RKO (cell line): ENCODE results near the gene NEU1.
"Not testable (repeated sequence)": the region's sequence is repeated elsewhere in the genome, so short reads cannot be mapped to it uniquely, and the experiment has no call there.

Source experiments
- DNase-seq: peaks from one replicate; pipeline ENCODE4 v3.0.0-alpha.2; 2016; ENCODE audit warnings: low spot score

NEU1 gene

DNA sequence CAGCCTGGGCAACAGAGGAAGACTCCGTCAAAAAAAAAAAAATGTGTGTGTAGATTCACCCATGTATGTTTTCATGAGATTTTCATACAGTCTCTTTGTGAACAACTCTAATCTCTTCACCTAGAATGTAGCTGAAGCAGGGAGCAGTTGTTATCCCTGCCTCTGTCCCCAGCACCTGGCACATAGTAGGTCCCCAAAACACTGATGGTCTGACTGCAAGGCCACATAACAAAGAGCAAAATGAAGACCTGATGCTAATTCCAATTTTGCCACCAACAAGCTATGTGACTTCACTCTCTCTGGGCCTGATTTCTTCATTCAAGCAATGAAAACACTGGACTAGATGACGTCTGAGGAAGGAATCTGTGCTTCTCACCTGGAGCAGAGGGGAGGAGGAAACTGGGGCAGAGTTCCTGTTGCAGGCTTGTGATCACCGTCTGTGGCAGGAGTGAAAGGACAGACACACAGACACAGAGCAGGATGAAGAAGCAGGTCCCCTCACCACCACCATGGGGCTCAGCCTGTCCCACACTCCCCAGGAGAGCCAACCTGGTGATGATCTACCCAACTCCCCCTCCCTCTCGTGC lies 11.6 kb upstream of the NEU1 start:
- DNase-seq = no peak

DNA sequence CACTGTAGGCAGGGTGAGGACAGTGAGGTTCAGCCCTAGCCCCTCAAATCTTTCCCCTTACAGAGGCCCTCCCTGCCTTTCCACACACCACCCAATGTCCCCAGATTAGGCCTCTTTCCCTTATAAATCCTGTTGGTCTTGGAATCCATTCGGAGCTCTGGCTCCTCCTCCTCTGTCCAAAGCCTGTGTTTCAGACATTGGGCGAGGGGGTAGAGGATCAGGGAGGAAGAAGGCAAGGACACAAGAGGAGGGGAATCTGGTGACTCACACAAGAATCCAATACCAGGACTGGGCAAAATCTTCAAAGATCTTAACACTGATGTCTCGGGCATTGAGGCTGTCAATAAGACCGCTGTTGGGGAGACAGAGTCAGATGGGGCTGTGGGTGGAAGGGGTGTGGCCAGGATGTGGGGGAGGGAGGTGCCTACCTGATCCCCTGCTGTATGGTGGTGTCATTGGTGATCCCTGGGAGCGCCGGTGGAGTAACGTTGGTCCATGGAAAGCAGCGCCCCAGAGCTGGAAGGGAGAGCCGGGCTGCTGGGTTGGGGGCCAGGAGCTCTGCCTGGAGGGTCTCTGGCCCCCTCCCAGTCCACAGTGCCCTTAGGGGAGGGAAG lies 8.5 kb upstream of the NEU1 start:
- no peak for DNase-seq

DNA sequence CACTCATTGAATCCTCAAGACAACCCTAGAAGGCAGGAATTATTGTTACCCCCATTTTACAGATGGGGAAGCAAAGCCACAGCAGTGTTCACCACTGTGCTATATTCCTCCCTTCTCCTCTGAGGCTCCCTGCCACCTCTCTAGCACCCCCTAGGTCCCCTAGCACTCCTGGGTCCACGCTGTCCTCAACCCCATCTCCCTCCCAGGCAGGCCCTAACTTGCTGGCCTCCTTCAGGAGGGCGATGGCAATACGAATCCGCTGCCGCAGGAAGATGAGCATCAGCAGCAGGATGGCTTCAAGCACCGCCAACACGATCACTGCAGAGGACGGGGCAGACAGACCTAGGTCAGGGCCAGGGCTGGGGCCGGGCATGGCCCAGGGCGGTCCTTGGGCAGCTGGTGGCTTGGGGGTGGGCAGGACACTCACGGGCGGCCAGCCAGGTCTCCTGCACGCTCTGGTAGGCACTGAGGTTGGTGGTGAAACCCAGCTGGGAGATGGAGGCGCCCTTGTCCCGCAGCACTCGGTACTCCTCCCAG lies 7.8 kb upstream of the NEU1 start:
- DNase-seq = no peak

DNA sequence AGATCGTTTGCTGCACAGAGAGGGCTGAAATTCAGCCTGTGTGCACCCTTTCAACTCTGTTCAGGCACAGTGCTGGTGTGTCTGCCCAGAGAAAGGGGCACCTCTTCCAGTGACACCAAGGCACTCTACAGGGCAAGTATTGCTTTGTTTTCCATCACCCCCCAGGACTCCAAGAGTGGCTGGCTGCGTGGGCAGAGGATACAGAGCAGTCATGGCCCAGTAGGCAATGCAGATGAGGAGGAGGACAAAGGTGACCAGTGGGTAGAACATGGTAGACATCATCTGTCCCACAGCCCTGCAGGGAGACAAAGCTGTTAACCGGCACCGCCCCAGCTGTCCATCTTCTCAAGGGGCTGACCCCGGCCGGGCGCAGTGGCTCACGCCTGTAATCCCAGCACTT lies 6.7 kb upstream of the NEU1 start:
- DNase-seq = no peak

DNA sequence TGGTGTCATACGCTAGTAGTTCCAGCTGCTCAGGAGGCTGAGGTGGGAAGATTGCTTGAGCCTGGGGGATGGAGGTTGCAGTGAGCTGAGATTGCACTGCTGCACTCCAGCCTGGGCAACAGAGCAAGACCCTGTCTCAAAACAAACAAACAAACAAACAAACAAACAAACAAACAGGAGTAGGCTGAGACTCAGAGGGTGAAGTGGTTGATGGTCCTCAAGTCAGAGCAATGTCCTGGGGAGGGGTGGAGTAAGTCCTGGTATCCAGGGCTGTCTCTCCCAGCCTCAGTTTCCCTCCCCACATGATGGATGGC lies 6.0 kb upstream of the NEU1 start:
- DNase-seq = not testable (repeated sequence)

DNA sequence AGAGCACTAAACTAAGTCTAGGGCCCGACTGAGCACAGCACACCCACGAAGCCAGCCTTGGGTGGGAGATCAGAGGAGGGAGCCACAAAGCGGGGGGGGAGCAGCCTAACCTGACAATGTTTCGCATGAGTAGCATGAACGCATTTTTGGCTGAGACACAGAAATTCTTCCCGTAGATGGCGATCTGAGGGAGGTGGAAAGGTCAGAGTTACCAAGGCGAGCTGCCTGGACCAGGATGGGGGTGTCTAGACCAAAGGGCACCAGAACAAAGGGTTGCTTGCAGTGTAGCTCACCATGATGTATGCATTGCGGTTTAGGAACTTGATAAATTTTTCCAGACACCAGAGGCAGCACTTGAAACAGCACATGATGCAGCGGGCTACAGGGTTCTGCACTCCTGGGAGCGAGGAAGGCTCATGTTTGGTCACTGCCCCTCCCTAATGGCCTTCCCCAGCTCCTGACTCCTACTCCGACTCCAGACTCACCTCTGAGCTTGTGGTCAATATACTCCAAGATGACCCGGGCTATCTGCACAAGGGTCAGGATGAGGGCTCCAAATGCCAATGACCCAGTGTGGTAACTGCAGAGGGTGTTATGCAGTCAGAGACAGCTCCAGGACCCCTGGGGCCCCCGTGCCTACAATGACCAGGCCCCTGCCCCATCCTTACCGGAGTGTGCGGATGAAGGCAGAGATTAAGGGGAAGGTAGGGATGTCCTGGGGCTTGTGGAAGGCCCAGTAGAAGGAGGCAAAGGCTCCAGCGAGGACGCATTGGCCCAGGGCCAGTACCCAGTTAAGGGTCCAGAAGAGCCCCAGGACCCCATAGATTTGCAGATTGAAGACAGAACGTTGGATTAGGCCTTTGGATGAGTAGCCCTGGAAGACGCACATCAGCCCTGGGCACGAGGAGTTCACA lies 2.8 kb upstream of the NEU1 start:
- DNase-seq = no peak

DNA sequence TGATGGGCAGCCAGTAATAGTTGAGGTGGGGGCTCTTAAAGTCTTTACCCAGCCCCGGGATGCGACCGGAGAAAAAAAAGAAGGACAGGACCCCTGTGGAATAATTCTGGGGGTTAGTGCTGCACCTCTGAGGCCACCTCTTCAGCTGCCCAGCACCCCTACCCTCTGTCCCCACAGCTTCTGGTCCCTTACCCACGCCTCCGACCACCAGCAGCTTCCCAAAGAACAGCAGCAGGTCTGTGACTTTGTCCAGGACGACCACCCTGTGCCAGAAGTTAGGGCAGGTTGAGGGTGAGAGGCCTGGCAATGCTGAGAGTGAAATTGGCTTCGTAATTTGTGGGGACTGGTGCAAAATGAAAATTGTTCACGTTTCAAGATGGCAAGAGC lies 2.2 kb upstream of the NEU1 start:
- DNase-seq = no peak

DNA sequence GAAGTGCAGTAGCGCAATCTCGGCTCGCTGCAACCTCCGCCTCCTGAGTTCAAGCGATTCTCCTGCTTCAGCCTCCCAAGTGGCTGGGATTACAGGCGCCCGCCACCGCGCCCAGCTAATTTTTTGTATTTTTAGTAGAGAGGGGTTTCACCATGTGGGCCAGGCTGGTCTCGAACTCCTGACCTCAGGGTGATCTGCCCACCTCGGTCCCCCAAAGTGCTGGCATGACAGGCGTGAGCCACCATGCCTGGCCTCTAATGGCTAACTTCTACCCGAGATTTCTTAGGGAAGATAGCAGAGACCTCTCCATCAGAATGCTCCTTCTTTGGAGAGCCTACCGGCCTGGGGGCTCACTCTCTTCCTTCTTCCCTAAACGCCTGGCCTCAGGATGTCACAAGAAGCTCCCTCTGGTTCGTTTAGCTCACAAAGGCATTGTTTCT lies 1.5 kb upstream of the NEU1 start:
- not testable (repeated sequence) for DNase-seq

DNA sequence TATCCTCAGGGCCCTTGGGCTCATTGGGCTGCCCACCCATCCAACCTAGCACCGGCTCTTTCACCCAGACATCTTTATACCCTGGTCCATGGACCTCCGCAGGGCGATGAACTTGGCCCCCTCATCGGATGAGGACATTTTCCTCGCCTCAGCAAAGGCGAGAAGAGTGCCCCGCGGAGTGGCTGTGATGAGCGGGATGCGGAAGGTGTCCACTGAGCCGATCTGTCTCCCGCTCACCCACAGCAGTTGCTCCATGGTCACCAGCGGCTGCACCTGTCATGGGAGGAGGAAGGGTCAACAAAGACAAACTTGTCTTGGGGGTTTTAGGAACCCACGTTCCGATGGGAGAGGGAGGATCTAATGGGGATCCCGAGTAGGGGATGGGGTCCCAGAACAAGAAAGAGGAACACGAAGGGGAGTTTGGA lies 690 bp downstream of the NEU1 start:
- DNase-seq = no peak

DNA sequence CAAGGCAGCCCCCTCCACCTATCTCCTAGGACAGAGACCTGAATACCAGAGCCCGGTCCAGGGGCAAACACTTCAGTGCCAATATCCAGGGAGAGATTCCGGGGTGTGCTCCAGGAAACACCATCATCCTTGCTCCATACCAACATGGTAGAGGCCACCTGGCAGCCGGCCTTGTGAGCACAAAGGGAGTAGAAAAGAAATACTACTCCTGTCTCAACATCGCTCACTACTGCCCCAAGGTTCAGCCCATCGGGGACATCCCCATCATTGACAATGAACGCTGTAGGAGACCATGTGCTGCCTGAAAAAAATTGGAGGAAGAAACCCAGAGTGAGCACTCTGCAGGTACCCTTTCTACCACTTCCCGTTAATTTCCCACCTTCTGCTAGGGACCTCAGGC lies 1.5 kb downstream of the NEU1 start:
- DNase-seq = no peak

DNA sequence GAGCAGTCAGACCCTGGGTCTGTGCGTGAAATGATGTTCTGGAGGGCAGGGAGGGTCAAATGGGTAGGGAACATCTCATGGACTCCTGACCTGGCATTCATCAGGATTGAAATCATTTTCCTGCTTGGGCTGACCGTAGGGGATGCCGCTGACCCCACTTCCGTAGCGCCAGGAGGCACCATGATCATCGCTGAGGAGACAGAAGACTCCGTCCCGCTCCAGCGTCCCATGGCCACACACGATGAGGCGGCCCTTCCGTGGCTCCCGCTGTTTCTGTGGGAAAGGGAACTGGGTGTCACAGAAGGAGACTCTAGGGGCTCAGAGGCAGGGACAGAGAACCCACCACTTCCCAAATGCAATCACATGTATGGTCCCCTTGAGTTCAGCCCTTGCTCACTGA lies 2.3 kb downstream of the NEU1 start:
- no peak for DNase-seq

DNA sequence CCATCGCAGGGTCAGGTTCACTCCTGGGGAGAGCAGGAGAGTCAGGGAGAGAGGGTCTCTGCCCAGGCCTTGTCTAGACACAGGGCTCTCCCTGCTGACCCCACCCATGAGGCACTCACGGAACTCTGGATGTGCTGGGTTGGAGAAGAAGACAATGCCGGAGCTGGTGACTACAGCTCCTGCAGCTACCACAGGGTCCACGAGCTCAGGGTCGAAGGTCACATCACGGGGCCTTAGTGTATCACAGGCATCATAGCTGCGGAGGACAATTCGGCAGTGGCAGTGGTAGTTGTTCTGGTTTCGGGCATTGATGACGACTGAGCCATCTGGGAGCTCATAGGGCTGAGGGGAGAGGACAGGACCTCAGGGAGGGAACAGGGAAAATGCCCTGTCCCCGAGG lies 2.7 kb downstream of the NEU1 start:
- no peak for DNase-seq

DNA sequence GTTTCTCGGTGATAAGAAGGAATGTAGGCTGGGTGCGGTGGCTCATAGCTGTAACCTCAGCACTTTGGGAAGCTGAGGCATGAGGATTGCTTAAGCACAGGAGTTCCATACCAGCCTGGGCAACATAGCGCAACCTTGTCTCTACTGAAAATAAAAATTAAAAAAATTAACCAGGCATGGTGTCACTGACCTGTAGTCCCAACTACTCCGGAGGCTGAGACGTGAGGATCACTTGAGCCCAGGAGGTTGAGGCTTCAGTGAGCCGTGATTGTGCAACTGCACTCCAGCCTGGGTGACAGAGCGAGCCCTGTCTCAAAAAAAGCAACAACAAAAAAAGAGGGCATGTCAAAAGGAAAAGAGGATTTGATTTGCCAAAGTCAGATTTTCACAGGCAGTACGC lies 3.9 kb downstream of the NEU1 start:
- no peak for DNase-seq

DNA sequence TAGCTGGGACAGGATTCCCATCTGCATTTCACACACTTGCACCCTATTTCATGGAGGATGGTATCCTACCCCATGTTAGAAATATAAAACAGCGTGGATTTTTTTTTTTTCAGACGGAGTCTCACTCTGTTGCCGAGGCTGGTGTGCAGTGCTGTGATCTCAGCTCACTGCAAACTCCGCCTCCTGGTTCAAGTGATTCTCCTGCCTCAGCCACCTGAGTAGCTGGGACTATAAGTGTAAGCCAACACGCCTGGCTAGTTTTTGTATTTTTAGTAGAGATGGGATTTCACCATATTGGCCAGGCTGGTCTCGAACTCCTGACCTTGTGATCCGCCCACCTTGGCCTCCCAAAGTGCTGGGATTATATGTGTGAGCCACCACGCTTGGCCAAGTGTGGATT lies 4.8 kb downstream of the NEU1 start:
- not testable (repeated sequence) for DNase-seq

DNA sequence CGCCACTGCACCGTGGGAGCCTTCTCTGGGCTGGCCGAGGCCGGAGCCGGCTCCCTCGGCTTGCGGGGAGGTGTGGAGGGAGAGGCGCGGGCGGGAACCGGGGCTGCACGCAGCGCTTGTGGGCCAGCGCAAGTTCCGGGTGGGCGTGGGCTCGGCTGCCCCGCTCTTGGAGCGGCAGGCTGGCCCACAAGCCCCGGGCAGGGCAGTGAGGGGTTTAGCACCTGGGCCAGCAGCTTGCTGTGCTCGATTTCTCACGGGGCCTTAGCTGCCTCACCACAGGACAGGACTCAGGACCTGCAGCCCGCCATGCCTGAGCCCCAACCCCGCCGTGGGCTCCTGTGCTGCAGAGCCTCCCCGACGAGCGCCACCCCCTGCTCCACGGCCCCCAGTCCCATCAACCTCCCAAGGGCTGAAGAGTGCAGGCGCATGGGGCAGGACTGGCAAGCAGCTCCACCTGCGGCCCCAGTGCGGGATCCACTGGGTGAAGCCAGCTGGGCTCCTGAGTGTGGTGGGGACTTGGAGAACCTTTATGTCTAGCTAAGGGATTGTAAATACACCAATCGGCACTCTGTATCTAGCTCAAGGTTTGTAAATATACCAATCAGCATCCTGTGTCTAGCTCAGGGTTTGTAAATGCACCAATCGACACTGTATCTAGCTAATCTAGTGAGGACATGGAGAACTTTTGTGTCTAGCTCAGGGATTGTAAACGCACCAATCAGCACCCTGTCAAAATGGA lies 10.5 kb downstream of the NEU1 start:
- not testable (repeated sequence) for DNase-seq

DNA sequence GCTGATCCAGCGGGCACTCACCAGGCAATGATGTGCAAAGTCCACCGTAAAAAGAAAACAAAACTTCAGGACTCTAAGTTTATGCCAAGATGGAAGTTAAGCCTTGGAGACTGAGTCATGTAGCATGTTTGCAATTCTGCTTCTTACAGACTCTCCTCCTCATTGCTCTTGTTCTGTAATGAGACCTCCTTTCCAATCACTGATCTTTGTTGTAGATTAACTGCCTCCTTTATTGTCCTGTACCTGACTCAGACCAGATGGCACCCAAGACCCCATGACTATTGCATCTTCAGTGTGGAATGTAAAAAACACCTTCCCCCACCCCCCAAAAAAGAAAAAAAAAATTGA lies 11.2 kb downstream of the NEU1 start:
- DNase-seq = no peak

DNA sequence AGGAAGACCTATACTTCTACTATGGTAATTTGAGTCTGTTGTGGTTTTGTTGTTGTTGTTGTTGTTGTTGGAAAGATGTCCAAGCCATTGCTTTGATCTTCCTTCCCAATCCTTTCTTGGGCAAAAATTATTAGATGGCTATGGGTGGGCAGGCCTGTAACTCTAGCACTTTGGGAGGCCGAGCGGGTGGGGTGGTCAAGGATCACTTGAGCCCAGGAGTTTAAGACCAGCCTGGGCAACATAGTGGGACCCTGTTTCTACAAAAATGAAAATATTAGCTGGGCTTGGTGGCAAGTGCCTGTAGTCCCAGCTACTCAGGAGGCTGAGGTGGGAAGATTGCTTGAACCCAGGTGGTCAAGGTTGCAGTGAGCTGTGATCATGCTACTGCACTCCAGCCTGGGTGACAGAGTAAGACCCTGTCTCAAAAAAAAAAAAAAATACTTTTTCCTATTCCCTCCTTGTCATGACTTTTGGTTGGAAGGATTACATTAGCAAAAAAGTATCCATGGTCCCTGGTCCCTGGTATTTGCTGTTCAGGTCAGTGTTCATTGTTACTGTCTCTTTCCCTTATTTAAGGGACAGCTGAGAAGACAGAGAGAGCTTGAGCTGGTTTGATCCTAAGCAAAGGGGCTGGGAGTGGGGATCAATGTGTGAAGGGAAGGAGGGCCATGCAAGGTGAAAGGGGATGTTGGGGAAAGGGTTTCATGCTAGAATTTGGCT lies 11.7 kb downstream of the NEU1 start:
- no peak for DNase-seq

DNA sequence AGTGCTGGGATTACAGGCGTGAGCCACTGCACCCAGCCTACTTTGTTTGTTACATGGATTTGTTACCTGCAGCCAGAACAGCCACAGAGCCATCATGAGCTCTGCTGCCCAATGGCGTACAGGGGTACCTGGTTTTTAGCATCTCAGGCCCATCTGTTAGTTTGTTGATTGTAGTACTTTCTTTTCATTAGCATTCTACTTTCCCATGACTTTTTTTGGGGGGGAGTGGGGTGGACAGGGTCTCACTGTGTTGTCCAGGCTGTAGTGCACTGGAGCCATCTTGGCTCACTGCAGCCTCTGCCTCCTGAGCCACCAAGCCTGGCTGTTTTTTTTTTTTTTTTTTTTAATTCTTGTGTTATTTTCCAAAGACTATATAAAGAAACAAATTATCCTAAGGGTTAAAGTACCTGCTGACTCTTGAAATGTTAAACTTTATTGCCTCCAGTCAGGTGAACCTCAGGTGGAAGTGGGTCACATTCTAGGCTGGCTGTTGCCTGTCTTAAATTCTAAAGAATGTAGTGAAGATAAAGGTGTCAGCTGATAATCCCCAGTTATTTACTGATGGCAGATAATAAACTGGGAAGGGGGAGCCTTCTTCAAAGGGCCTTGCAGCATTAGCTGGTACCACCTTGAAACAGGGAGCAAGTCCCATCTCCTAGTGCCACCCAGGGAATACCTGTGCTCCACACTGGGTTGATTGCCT lies 15.2 kb downstream of the NEU1 start:
- DNase-seq = no peak

DNA sequence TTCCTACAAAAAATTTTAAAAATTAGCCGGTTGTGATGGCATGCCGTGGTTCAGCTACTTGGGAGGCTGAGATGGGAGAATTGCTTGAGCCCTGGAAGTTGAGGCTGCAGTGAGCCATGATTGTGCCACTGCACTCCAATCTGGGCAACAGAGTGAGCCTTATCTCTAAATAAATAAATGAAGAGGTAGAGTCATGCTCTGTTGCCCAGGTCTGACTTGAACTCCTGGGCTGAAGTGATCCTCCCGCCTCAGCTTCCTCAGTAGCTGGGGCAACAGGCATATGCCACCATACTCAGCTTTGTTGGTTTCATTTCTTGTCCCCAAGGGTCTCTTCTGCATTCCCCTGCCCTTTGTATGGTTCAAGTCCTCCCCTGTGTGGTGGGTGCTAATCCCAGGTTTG lies 18.1 kb downstream of the NEU1 start:
- no peak for DNase-seq

DNA sequence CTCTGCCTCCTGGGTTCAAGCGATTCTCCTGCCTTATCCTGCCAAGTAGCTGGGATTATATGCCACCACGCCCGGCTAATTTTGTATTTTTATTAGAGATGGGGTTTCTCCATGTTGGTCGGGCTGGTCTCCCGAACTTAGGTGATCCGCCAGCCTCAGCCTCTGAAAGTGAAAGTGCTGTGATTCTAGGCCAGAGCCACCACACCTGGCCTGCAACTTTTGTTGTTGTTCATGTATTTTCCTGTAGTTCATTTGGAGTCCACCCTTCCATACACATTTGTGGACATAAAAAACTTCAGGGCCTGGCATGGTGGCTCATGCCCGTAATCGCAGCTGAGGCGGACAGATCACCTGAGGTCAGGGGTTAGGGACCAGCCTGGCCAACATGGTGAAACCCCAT lies 20.6 kb downstream of the NEU1 start:
- no peak for DNase-seq

DNA sequence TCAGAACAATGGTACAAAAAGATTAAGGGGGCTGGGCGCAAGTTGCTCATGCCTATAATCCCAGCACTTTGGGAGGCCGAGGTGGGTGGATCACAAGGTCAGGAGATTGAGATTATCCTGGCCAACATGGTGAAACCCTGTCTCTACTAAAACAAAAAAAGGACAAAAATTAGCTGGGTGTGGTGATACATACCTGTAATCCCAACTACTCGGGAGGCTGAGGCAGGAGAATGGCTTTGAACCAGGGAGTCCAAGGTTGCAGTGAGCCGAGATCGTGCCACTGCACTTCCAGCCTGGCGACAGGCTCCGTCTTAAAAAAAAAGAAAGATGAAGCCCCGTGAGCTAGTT lies 22.9 kb downstream of the NEU1 start:
- not testable (repeated sequence) for DNase-seq
